Neural progenitor cell (in vitro differentiated cells): Measurements from ENCODE around the gene TNPO2. TPM values are rescaled to one million over a fixed set of nuclear protein-coding genes. Genes with fewer than 3 reads are reported as not detected.
A peak's percentile ranks its signal among the peaks of the same experiment; 100 is the strongest.
"Not testable (repeated sequence)": the region's sequence is repeated elsewhere in the genome, so short reads cannot be mapped to it uniquely, and the experiment has no call there.

Source experiments
- DNase-seq: peaks from one replicate; pipeline ENCODE4 v3.0.0-alpha.2; 2016; ENCODE audit warnings: low spot score
- H2AFZ ChIP-seq: fragments of 200-600 bp; sonication (generic); replicated peaks from 2 replicates; pipeline ENCODE4 v1.6.1; 2016; ENCODE audit warnings: antibody characterized with exemption
- H3F3A ChIP-seq: fragments of 200-600 bp; sonication (generic); 2 replicates; pipeline ENCODE4 v1.6.1; 2016; ENCODE audit warnings: antibody characterized with exemption, low read depth
- H3K27ac ChIP-seq: fragments of 200-600 bp; sonication (generic); 2 replicates; pipeline ENCODE4 v1.5.1; 2016; ENCODE audit warnings: mild to moderate bottlenecking
- H3K27me3 ChIP-seq: fragments of 200-600 bp; sonication (generic); 2 replicates; pipeline ENCODE4 v1.6.1; 2016; ENCODE audit warnings: mild to moderate bottlenecking, moderate library complexity
- H3K36me3 ChIP-seq: fragments of 200-600 bp; sonication (generic); 2 replicates; pipeline ENCODE4 v1.5.1; 2016
- H3K4me1 ChIP-seq: fragments of 200-600 bp; sonication (generic); 2 replicates; pipeline ENCODE4 v1.6.1; 2016; ENCODE audit warnings: mixed run types
- H3K4me2 ChIP-seq: fragments of 200-600 bp; sonication (generic); 2 replicates; pipeline ENCODE4 v1.6.1; 2016
- H3K4me3 ChIP-seq: fragments of 200-600 bp; sonication (generic); 2 replicates; pipeline ENCODE4 v1.5.1; 2016
- H3K79me2 ChIP-seq: fragments of 200-600 bp; sonication (generic); 2 replicates; pipeline ENCODE4 v1.6.1; 2016; ENCODE audit warnings: low read depth
- H3K9ac ChIP-seq: fragments of 200-600 bp; sonication (generic); 2 replicates; pipeline ENCODE4 v1.6.1; 2016
- H3K9me3 ChIP-seq: fragments of 200-600 bp; sonication (generic); 2 replicates; pipeline ENCODE4 v1.5.1; 2016; ENCODE audit warnings: low read depth
- H4K20me1 ChIP-seq: fragments of 200-600 bp; sonication (generic); 2 replicates; pipeline ENCODE4 v1.6.1; 2016; ENCODE audit warnings: low read depth
- H3K27ac Mint-ChIP-seq: 3 replicates; pipeline ENCODE4 v1.8.0; 2021; ENCODE audit warnings: mixed read lengths
- H3K27me3 Mint-ChIP-seq: 2 replicates; pipeline ENCODE4 v1.8.0; 2022; ENCODE audit warnings: low read depth, mild to moderate bottlenecking, inconsistent platforms, moderate library complexity, mixed read lengths; ENCODE audit not compliant: insufficient read depth
- H3K36me3 Mint-ChIP-seq: 3 replicates; pipeline ENCODE4 v1.8.0; 2021; ENCODE audit warnings: mixed read lengths
- H3K4me1 Mint-ChIP-seq: 3 replicates; pipeline ENCODE4 v1.8.0; 2021; ENCODE audit warnings: mixed read lengths
- H3K4me3 Mint-ChIP-seq: 3 replicates; pipeline ENCODE4 v1.8.0; 2021; ENCODE audit warnings: mild to moderate bottlenecking, moderate library complexity, mixed read lengths
- H3K9me3 Mint-ChIP-seq: 3 replicates; pipeline ENCODE4 v1.8.0; 2020; ENCODE audit warnings: mixed read lengths
- EZH2 ChIP-seq: fragments of 200-600 bp; sonication (generic); IDR thresholded peaks from 2 replicates; pipeline ENCODE4 v1.6.1; 2017; ENCODE audit warnings: antibody characterized with exemption, mild to moderate bottlenecking, moderate library complexity
- EZH2phosphoT487 ChIP-seq: fragments of 200-600 bp; sonication (generic); IDR thresholded peaks from 2 replicates; pipeline ENCODE4 v1.6.1; 2017; ENCODE audit warnings: antibody characterized with exemption
- total RNA-seq: library from RNA; depleted of rRNA; stranded (reverse); fragments of >200 nt; gene quantifications from 2 replicates; pipeline ENCODE4 v1.2.3, GENCODE V29; 2015; ENCODE audit warnings: low replicate concordance
- TF ChIP-seq, protein P1 (sequence below): fragments of 200-600 bp; sonication (generic); IDR thresholded peaks from 2 replicates; pipeline ENCODE4 v1.5.1; 2017; ENCODE audit warnings: antibody characterized with exemption, mild to moderate bottlenecking

TNPO2 gene
- total RNA-seq, 1 donor from 2014 or later, result 58.1 TPM

DNA sequence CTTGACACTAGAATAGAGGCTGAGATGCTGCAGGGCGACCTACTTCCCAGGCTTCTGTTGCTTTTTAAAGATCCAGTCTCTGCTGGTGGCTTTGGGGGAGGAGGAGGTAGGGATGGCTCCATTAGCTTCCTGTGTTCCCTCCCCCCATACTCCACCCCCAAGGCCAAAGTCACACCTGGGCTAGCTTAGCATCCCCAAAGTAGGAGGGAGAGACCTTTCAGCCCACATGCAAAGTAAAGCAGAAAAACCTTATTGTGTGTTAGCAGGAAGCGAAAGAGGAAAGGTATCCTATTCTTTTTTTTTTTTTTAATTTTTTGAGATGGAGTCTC, 3.2 kb upstream of the TNPO2 start:
- TF ChIP-seq EZH2phosphoT487 (no peak), EZH2 (no peak)
- TF ChIP-seq, protein P1, sequence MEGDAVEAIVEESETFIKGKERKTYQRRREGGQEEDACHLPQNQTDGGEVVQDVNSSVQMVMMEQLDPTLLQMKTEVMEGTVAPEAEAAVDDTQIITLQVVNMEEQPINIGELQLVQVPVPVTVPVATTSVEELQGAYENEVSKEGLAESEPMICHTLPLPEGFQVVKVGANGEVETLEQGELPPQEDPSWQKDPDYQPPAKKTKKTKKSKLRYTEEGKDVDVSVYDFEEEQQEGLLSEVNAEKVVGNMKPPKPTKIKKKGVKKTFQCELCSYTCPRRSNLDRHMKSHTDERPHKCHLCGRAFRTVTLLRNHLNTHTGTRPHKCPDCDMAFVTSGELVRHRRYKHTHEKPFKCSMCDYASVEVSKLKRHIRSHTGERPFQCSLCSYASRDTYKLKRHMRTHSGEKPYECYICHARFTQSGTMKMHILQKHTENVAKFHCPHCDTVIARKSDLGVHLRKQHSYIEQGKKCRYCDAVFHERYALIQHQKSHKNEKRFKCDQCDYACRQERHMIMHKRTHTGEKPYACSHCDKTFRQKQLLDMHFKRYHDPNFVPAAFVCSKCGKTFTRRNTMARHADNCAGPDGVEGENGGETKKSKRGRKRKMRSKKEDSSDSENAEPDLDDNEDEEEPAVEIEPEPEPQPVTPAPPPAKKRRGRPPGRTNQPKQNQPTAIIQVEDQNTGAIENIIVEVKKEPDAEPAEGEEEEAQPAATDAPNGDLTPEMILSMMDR, result no peak
- no peak overlapping the region for H3K27ac Mint-ChIP-seq
- no peak for DNase-seq
- H3K27ac ChIP-seq, result no peak overlapping the region
- H2AFZ ChIP-seq, result no peak overlapping the region
- no peaks in the 10 kb centered on the region for H3K9me3 Mint-ChIP-seq
- H3K9ac ChIP-seq, result no peak overlapping the region
- H3K36me3 ChIP-seq, result no peaks in the 10 kb centered on the region
- H3K4me3 ChIP-seq, result no peak overlapping the region
- H3K9me3 ChIP-seq, result no peaks in the 10 kb centered on the region
- peaks cover 16% of the 10 kb centered on the region for H3K36me3 Mint-ChIP-seq
- no peaks in the 10 kb centered on the region for H3K4me1 ChIP-seq
- peaks cover 45% of the 10 kb centered on the region for H3F3A ChIP-seq
- no peaks in the 10 kb centered on the region for H3K27me3 ChIP-seq
- H3K4me1 Mint-ChIP-seq, result peaks cover 11% of the 10 kb centered on the region
- peaks cover 42% of the 10 kb centered on the region for H3K79me2 ChIP-seq
- no peak overlapping the region for H3K4me2 ChIP-seq
- H4K20me1 ChIP-seq, result peaks cover 13% of the 10 kb centered on the region
- H3K27me3 Mint-ChIP-seq, result peaks cover 7% of the 10 kb centered on the region
- H3K4me3 Mint-ChIP-seq, result no peak overlapping the region

DNA sequence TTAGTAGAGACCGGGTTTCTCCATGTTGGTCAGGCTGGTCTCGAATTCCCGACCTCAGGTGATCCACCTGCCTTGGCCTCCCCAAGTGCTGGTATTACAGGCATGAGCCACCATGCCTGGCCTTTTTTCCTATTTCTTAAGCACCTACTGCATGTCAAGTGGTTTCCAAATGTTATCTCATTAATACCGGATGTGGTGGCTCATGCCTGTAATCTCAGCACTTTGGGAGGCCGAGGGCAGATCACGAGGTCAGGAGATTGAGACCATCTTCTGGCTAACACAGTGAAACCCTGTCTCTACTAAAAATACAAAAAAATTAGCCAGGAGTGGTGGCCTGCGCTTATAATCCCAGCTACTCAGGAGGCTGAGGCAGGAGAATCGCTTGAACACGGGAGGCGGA, 1.9 kb upstream of the TNPO2 start:
- DNase-seq, H3K9me3 Mint-ChIP-seq, H3K27ac ChIP-seq, H3K27me3 ChIP-seq, H3K9ac ChIP-seq, H3K4me2 ChIP-seq, H4K20me1 ChIP-seq, H3K36me3 ChIP-seq, H3K9me3 ChIP-seq, H3K27ac Mint-ChIP-seq, H3K4me3 ChIP-seq, H3K4me1 ChIP-seq, H2AFZ ChIP-seq: not testable (repeated sequence)
- Mint-ChIP-seq H3K36me3 (peaks cover 18% of the 10 kb centered on the region), H3K4me3 (peak overlapping the region; percentile 18), H3K27me3 (peaks cover 11% of the 10 kb centered on the region), H3K4me1 (peaks cover 19% of the 10 kb centered on the region)
- H3F3A ChIP-seq, result peaks cover 50% of the 10 kb centered on the region
- peaks cover 42% of the 10 kb centered on the region for H3K79me2 ChIP-seq

DNA sequence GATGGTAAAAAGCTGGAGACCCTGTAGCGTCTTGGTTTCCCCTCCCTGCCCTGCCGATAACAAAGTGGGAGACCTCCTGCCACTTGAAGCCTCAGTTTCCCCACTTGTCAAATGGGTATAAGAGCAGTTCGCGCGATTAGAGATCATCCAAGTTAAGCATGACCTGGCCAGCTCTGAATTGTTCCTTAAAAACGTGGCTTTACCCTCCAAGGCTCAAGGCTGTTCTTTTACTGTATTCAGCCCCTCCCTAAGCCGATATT, 421 bp downstream of the TNPO2 start:
- no peak overlapping the region for H2AFZ ChIP-seq
- peaks cover 11% of the 10 kb centered on the region for H3K27me3 Mint-ChIP-seq

DNA sequence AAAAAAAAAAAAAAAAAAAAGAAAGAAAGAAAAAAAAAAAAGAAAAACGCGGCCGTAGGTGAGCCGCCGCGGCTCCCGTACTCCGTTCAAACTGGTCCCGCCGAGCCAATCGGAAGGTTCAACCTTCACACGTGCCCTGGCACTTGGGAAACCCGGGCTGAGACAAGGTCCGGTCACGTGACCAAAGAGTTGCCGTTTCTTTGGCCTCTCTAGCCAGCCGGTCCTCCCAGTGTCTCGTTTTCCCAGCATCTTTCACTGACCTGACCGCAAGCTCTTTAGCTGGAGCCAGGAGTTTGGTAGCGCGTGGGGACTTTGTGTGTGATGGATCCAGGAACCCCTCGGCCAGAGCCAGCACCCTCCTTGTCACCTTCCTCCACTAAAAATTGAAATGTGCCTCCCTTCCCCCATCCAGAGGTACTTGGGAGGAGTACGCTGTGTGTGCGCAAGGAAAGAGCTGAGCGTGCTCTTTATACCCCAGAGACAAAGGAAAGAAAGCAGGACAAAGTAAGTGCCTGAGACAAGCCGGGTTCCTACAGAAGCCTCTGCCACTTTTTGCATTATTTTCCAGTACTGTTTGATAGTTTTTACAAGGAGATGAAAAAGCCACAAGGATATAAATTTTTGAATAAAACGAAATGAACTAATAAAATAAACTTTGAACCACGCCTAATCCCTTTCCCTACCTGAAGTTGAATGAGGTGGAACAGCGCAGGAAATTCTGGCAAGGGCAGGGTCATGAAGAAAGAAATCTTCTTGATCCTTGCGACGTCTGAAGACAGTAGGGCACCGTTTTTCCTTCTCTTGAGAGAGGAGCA, 959 bp downstream of the TNPO2 start:
- H3K4me1 ChIP-seq, result peaks cover 6% of the 10 kb centered on the region
- peak overlapping the region; percentile 75 for H2AFZ ChIP-seq
- peak overlapping the region; percentile 94 for H3K4me2 ChIP-seq

More for the DNA sequence above, 421 bp downstream of the TNPO2 start:
- H3K4me1 Mint-ChIP-seq, result peaks cover 22% of the 10 kb centered on the region
- Histone ChIP-seq H3K4me1 (peaks cover 6% of the 10 kb centered on the region), H3K27ac (peak overlapping the region; percentile 42), H3F3A (peaks cover 45% of the 10 kb centered on the region), H3K9ac (peak overlapping the region; percentile 71), H3K79me2 (peaks cover 59% of the 10 kb centered on the region), H3K27me3 (no peaks in the 10 kb centered on the region), H3K36me3 (peaks cover 3% of the 10 kb centered on the region), H3K9me3 (no peaks in the 10 kb centered on the region), H3K4me2 (peak overlapping the region; percentile 94), H4K20me1 (peaks cover 22% of the 10 kb centered on the region), H3K4me3 (peak overlapping the region; percentile 66)
- DNase-seq, result peak; percentile 28
- H3K36me3 Mint-ChIP-seq, result peaks cover 13% of the 10 kb centered on the region
- no peaks in the 10 kb centered on the region for H3K9me3 Mint-ChIP-seq
- peak overlapping the region; percentile 99 for H3K27ac Mint-ChIP-seq
- TF ChIP-seq EZH2phosphoT487 (no peak), EZH2 (no peak)
- TF ChIP-seq, protein P1, result no peak
- H3K4me3 Mint-ChIP-seq, result peak overlapping the region; percentile 99

More for the DNA sequence above, 959 bp downstream of the TNPO2 start:
- Mint-ChIP-seq H3K4me1 (peaks cover 22% of the 10 kb centered on the region), H3K9me3 (no peaks in the 10 kb centered on the region), H3K27ac (peak overlapping the region; percentile 99), H3K27me3 (peaks cover 11% of the 10 kb centered on the region), H3K36me3 (peaks cover 10% of the 10 kb centered on the region), H3K4me3 (peak overlapping the region; percentile 99)
- Histone ChIP-seq H3K9me3 (no peaks in the 10 kb centered on the region), H3K27me3 (no peaks in the 10 kb centered on the region), H3K9ac (peak overlapping the region; percentile 72), H4K20me1 (peaks cover 23% of the 10 kb centered on the region), H3K4me3 (peak overlapping the region; percentile 66), H3K79me2 (peaks cover 64% of the 10 kb centered on the region), H3K27ac (peak overlapping the region; percentile 87), H3K36me3 (peaks cover 3% of the 10 kb centered on the region), H3F3A (peaks cover 46% of the 10 kb centered on the region)
- DNase-seq, result peak; percentile 100
- no peak for TF ChIP-seq EZH2phosphoT487
- peak; percentile 34 for TF ChIP-seq EZH2
